ENCODE measurements around the gene GADD45GIP1. TPM values are rescaled to one million over a fixed set of nuclear protein-coding genes. Genes with fewer than 3 reads are reported as not detected.
A peak's percentile ranks its signal among the peaks of the same experiment; 100 is the strongest.

GADD45GIP1 gene
- total RNA-seq, 1 experiment from 2014 or later = 36.7 TPM

DNA sequence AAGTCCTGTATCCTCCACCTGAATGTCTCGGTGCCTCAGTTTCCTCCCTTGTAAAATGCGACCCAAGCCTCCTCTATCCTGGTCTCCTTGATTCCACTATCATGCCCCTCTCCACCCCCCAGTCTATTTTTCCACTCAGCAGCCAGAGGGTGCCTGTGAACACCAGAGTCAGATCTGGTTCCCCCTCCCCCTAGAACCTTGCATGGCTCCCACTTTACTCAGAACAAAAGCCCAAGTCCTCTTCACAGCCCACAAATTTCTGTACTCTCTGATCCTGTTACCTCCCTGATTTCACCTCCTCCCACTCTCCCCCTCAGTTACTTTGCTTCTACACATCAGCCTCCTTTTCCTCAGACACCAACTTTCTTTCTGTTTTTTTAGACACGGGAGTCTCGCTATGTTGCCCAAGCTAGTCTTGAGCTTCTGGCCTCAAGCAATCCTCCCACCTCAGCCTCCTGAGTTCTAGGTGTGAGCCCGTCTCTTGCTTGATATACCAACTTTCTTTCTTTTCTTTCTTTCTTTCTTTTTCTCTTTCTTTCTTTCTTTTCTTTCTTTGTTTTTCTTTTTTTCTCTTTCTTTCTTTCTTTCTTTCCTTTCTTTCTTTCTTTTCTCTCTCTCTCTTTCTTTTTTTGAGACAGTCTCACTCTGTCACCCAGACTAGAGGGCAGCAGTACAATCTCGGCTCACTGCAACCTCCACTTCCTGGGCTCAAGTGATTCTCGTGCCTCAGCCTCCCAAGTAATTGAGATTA, 13.2 kb upstream of the GADD45GIP1 start:
- H3K4me1 ChIP-seq (ENCODE audit: control insufficient read depth, insufficient read depth, low read length) = peaks cover 10% of the 10 kb centered on the region
- DNase-seq (ENCODE audit: low read depth, low spot score) (no peak), ATAC-seq (no peak)
- BruUV-seq (replicated peaks) = no TSS peak
- no peak overlapping the region for H3K4me3 ChIP-seq (ENCODE audit: low read depth in 2 of 2, low read length in 2 of 2)
- ChIA-PET POLR2A (no interaction called here), CTCF (interaction anchor here (0.7 to 1.0 kb wide), 2 partner anchors 7 to 1154 kb away, joined by 3 to 4 read pairs; no protein-coding TSS in a partner anchor)
- in situ Hi-C loops (cut with HindIII; ENCODE audit: low pct_unique_long_range_greater_than_20kb, low sequenced_read_pairs) (no loop called here), intact Hi-C loops (cut with micrococcal nuclease; ENCODE audit: unreplicated experiment) (no loop called here)
- H3K36me3 ChIP-seq (ENCODE audit: control insufficient read depth, insufficient read depth, low read length) = no peaks in the 10 kb centered on the region
- no peaks in the 10 kb centered on the region for H3K9me3 ChIP-seq (ENCODE audit: control insufficient read depth, insufficient read depth, low read depth, low read length)
- H3K27ac ChIP-seq (ENCODE audit: low read length) = no peak overlapping the region
- no peaks in the 10 kb centered on the region for H3K27me3 ChIP-seq (ENCODE audit: control insufficient read depth, insufficient read depth, low read length)
- TF ChIP-seq SIN3A (IDR thresholded peaks at IDR 0.05; ENCODE audit: borderline replicate concordance, insufficient read depth, low read depth, low read length) (no peak), POLR2AphosphoS5 (IDR thresholded peaks at IDR 0.05; ENCODE audit: low read depth, low read length) (no peak)
- TF ChIP-seq, protein P1, sequence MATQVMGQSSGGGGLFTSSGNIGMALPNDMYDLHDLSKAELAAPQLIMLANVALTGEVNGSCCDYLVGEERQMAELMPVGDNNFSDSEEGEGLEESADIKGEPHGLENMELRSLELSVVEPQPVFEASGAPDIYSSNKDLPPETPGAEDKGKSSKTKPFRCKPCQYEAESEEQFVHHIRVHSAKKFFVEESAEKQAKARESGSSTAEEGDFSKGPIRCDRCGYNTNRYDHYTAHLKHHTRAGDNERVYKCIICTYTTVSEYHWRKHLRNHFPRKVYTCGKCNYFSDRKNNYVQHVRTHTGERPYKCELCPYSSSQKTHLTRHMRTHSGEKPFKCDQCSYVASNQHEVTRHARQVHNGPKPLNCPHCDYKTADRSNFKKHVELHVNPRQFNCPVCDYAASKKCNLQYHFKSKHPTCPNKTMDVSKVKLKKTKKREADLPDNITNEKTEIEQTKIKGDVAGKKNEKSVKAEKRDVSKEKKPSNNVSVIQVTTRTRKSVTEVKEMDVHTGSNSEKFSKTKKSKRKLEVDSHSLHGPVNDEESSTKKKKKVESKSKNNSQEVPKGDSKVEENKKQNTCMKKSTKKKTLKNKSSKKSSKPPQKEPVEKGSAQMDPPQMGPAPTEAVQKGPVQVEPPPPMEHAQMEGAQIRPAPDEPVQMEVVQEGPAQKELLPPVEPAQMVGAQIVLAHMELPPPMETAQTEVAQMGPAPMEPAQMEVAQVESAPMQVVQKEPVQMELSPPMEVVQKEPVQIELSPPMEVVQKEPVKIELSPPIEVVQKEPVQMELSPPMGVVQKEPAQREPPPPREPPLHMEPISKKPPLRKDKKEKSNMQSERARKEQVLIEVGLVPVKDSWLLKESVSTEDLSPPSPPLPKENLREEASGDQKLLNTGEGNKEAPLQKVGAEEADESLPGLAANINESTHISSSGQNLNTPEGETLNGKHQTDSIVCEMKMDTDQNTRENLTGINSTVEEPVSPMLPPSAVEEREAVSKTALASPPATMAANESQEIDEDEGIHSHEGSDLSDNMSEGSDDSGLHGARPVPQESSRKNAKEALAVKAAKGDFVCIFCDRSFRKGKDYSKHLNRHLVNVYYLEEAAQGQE (IDR thresholded peaks at IDR 0.05; ENCODE audit: insufficient read depth in 1 of 2, low read depth in 2 of 2, low read length in 1 of 2) = no peak

DNA sequence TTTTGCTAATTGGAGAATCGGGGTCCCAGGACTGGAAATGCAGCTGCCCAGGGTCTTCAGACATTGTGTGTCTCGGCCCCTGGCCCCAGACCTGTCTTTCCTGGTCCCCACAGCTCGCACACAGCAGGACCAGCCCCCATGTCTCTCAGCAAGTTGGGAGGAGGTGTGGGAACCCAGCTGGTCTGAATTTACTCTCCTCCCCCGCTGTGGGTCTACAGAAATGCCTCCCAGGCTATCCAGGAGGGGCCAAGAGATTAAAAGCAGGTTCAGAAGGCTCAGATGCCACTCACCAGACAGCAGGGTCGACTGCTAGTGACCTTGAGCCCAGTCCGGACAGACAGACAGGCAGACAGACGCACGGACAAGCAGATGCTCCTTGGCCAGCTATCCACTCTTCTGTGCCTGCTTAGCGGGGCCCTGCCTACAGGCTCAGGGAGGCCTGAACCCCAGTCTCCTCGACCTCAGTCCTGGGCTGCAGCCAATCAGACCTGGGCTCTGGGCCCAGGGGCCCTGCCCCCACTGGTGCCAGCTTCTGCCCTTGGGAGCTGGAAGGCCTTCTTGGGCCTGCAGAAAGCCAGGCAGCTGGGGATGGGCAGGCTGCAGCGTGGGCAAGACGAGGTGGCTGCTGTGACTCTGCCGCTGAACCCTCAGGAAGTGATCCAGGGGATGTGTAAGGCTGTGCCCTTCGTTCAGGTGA, 12.4 kb upstream of the GADD45GIP1 start, which contains the start of gene DAND5:
Gene DAND5 (plus strand): TSS at position 285 of the 697 bp plus-strand sequence. CDS start 85 bp downstream, at position 370.
- H3K9me3 ChIP-seq (ENCODE audit: control insufficient read depth, insufficient read depth, low read depth, low read length) = no peaks in the 10 kb centered on the region
- intact Hi-C loops (cut with micrococcal nuclease; ENCODE audit: unreplicated experiment) = no loop called here
- POLR2A ChIA-PET = interaction anchor here (0.5 kb wide), 1 partner anchor 178 kb away, joined by 3 read pairs; no protein-coding TSS in a partner anchor
- no TSS peak for BruUV-seq (replicated peaks)
- peaks cover 10% of the 10 kb centered on the region for H3K4me1 ChIP-seq (ENCODE audit: control insufficient read depth, insufficient read depth, low read length)
- H3K27ac ChIP-seq (ENCODE audit: low read length) = no peak within 1 kb of the TSS
- CTCF ChIA-PET = interaction anchor here (1.0 kb wide), 1 partner anchor 8 kb away, joined by 3 read pairs; no protein-coding TSS in a partner anchor
- DNase-seq (ENCODE audit: low read depth, low spot score) (no peak), ATAC-seq (peak; percentile 2; the same call in 1 of the 2 replicates)
- in situ Hi-C loops (cut with HindIII; ENCODE audit: low pct_unique_long_range_greater_than_20kb, low sequenced_read_pairs) = no loop called here
- no peak within 1 kb of the TSS for H3K4me3 ChIP-seq (ENCODE audit: low read depth in 2 of 2, low read length in 2 of 2)
- TF ChIP-seq SIN3A (IDR thresholded peaks at IDR 0.05; ENCODE audit: borderline replicate concordance, insufficient read depth, low read depth, low read length) (no peak), TCF7L2 (IDR thresholded peaks at IDR 0.05; ENCODE audit: low read depth, low read length) (no peak), POLR2AphosphoS5 (IDR thresholded peaks at IDR 0.05; ENCODE audit: low read depth, low read length) (no peak)
- TF ChIP-seq, protein P1 (IDR thresholded peaks at IDR 0.05; ENCODE audit: insufficient read depth in 1 of 2, low read depth in 2 of 2, low read length in 1 of 2) = no peak
- TF ChIP-seq, protein P2, sequence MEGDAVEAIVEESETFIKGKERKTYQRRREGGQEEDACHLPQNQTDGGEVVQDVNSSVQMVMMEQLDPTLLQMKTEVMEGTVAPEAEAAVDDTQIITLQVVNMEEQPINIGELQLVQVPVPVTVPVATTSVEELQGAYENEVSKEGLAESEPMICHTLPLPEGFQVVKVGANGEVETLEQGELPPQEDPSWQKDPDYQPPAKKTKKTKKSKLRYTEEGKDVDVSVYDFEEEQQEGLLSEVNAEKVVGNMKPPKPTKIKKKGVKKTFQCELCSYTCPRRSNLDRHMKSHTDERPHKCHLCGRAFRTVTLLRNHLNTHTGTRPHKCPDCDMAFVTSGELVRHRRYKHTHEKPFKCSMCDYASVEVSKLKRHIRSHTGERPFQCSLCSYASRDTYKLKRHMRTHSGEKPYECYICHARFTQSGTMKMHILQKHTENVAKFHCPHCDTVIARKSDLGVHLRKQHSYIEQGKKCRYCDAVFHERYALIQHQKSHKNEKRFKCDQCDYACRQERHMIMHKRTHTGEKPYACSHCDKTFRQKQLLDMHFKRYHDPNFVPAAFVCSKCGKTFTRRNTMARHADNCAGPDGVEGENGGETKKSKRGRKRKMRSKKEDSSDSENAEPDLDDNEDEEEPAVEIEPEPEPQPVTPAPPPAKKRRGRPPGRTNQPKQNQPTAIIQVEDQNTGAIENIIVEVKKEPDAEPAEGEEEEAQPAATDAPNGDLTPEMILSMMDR (IDR thresholded peaks at IDR 0.05) = no peak
- no peaks in the 10 kb centered on the region for H3K27me3 ChIP-seq (ENCODE audit: control insufficient read depth, insufficient read depth, low read length)
- no peaks in the 10 kb centered on the region for H3K36me3 ChIP-seq (ENCODE audit: control insufficient read depth, insufficient read depth, low read length)

Data from Panc1 (cell line).